HL-60 (cell line): Measurements from ENCODE around the gene C1orf21.

Experiments used
- DNase-seq, 2 experiments: peaks; one replicate each; pipeline ENCODE4 v3.0.0-alpha.2; 2010 to 2020; ENCODE audit warnings: low read depth in 1 of 2, low spot score in 1 of 2
- H3K27ac ChIP-seq: fragments of 250-450 bp; sonication (Bioruptor Pico); replicated peaks from 2 replicates; pipeline ENCODE4 v1.5.1; 2020; ENCODE audit warnings: mild to moderate bottlenecking, moderate library complexity
- H3K27me3 ChIP-seq: fragments of 250-450 bp; sonication (Bioruptor Pico); 2 replicates; pipeline ENCODE4 v1.5.1; 2021; ENCODE audit warnings: mild to moderate bottlenecking, moderate library complexity; ENCODE audit not compliant: insufficient read depth, poor library complexity, severe bottlenecking
- H3K4me3 ChIP-seq: replicated peaks from 2 replicates; pipeline ENCODE4 v1.5.1; 2011; ENCODE audit warnings: mild to moderate bottlenecking, control low read depth, low read length; ENCODE audit not compliant: insufficient read depth
- GABPA ChIP-seq: IDR thresholded peaks from 2 replicates; pipeline ENCODE4 v1.6.1; 2012; ENCODE audit warnings: low read depth
- POLR2AphosphoS5 ChIP-seq: IDR thresholded peaks from 2 replicates; pipeline ENCODE4 v1.6.1; 2012; ENCODE audit warnings: low read depth
- REST ChIP-seq: IDR thresholded peaks from 2 replicates; pipeline ENCODE4 v1.6.1; 2012; ENCODE audit warnings: low read depth; ENCODE audit not compliant: insufficient replicate concordance
- SPI1 ChIP-seq: IDR thresholded peaks from 2 replicates; pipeline ENCODE4 v1.6.1; 2012; ENCODE audit warnings: low read depth, mild to moderate bottlenecking, borderline replicate concordance
- TF ChIP-seq, protein P1 (sequence below): IDR thresholded peaks from one replicate; pipeline ENCODE4 v1.5.1; 2011; ENCODE audit warnings: low read length, control low read depth, inconsistent platforms; ENCODE audit not compliant: insufficient read depth

C1orf21 gene

DNA sequence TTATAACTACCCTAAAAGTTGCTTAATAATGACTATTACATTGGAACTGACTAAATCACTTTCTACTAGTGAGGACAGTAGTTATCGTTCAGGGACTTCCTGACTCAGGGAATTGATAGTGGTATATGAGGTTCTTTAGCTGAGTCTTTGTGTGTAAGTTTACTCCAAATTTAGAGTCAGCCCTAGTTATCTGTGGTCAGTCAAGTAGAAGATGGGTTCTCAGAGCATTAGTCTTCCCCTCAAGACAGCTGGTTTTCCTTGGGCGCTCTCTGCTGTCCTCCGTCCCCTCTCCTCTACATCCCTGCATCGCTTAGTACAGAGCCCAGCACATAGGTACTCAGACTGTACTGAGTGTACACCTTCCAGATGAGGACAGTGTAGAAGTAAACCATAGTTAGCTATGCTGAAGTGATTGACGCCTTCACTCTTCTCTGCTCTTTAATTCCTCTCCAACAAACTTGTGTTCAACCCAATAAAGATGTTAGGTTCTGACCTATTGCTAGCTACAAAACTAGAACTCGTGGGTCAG, 116.5 kb downstream of the C1orf21 start:
- TF ChIP-seq REST, result no peak
- no peak for TF ChIP-seq SPI1
- TF ChIP-seq, protein P1, sequence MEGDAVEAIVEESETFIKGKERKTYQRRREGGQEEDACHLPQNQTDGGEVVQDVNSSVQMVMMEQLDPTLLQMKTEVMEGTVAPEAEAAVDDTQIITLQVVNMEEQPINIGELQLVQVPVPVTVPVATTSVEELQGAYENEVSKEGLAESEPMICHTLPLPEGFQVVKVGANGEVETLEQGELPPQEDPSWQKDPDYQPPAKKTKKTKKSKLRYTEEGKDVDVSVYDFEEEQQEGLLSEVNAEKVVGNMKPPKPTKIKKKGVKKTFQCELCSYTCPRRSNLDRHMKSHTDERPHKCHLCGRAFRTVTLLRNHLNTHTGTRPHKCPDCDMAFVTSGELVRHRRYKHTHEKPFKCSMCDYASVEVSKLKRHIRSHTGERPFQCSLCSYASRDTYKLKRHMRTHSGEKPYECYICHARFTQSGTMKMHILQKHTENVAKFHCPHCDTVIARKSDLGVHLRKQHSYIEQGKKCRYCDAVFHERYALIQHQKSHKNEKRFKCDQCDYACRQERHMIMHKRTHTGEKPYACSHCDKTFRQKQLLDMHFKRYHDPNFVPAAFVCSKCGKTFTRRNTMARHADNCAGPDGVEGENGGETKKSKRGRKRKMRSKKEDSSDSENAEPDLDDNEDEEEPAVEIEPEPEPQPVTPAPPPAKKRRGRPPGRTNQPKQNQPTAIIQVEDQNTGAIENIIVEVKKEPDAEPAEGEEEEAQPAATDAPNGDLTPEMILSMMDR, result no peak
- TF ChIP-seq GABPA, result no peak
- DNase-seq, result no peak
- H3K27me3 ChIP-seq, result no peaks in the 10 kb centered on the region
- H3K27ac ChIP-seq, result no peak overlapping the region
- no peak overlapping the region for H3K4me3 ChIP-seq

DNA sequence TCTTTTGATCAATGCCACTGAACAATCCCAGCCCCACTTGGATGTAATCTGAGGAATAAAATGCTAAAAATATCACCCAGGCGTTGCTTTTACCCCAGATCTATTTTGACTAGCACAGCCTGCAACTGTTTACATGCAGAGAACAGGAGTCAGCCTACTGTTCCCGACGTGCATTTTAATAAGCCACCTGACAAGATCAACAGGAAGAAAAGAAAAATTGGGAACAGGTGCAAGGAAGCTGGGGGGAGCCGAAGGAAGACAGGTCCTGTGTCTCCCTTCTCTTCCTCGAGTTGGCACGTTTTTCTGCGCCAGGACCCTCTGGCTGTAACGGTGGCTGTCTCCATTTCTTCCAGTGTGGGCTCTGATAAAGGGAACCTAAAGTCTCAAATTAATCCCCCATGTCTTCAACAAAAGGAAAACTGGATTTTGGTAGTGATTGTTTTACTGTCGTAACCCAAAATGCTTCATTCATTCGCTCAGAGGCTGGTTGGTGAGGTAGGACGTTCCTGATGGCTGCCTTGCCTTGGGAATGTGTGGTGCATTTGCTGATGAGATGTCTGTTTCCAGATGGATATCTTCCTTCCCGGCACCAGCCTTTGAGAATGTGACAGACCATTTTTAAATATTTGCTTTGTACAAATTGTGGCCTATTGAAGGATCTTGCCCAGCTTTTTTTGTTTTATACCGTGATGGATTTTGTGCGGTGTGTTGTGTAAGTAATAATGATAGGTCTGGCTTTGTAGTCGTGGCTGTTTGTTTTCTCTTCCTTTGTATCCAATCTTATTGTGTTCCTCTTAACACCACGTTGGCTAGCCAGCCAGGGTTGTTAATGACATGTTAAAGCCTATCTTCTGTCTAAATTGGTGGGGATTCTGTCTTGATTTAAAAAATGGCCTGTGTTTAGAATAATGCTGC, 117.5 kb downstream of the C1orf21 start:
- H3K27ac ChIP-seq, result no peak overlapping the region

DNA sequence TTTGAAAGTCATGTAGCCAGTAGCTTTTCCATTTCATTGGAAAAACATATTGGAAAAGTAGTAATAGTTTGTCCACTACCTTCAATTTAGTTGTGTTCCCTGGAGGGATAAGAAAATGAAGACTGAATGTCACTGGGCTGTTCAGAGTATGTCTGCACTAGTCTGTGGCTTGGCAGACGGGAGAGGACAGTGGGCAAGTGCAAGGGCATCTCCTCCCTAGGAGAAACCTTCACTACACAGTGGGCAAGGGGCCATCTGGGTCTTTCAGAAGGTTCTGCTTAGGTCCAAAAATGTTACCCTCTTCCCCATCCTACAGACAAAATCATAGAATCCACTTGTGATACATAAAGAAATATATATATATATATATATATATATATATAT, 118.1 kb downstream of the C1orf21 start:
- Histone ChIP-seq H3K27ac (no peak overlapping the region), H3K4me3 (no peak overlapping the region), H3K27me3 (no peaks in the 10 kb centered on the region)
- no peak for DNase-seq
- no peak for TF ChIP-seq REST

More for the DNA sequence above, 117.5 kb downstream of the C1orf21 start:
- Histone ChIP-seq H3K4me3 (no peak overlapping the region), H3K27me3 (no peaks in the 10 kb centered on the region)
- DNase-seq, result no peak
- TF ChIP-seq SPI1, result no peak
- TF ChIP-seq, protein P1, result no peak
- no peak for TF ChIP-seq REST
- no peak for TF ChIP-seq POLR2AphosphoS5
- TF ChIP-seq GABPA, result no peak
